OCI-LY7 (cell line): Measurements from ENCODE around the gene KCNG1. TPM values are rescaled to one million over a fixed set of nuclear protein-coding genes. Genes with fewer than 3 reads are reported as not detected.

ENCODE experiments used
- BruUV-seq: library from RNA; stranded (reverse); fragments of 400-500 nt; replicated peaks from 2 replicates; lab custom pipeline; 2021; lab: Mats Ljungman, UMichigan
- CTCF ChIA-PET: fragments of 300-600 bp; sonication (Branson Sonifier 250); formaldehyde crosslinking; loops from one replicate; lab custom pipeline; 2022; ENCODE audit warnings: antibody characterized with exemption; ENCODE audit not compliant: unreplicated experiment; lab: Charles Lee
- POLR2A ChIA-PET: fragments of 300-600 bp; sonication (Branson Sonifier 250); formaldehyde crosslinking; loops from one replicate; lab custom pipeline; 2022; ENCODE audit warnings: antibody characterized with exemption; lab: Charles Lee
- DNase-seq: peaks from one replicate; pipeline ENCODE4 v3.0.0-alpha.2; 2015; ENCODE audit warnings: low spot score
- H2AFZ ChIP-seq: fragments of 200-600 bp; sonication (generic), shearing (Covaris generic); 2 replicates; pipeline ENCODE4 v1.6.1; 2014; ENCODE audit warnings: mild to moderate bottlenecking, antibody characterized with exemption, low read length, moderate library complexity
- H3K27ac ChIP-seq: fragments of 200-600 bp; sonication (generic); 2 replicates; pipeline ENCODE4 v1.5.1; 2014; ENCODE audit warnings: mixed run types, low read depth, mild to moderate bottlenecking, moderate library complexity, low read length, inconsistent platforms; ENCODE audit not compliant: poor library complexity, severe bottlenecking
- H3K36me3 ChIP-seq: fragments of 200-600 bp; sonication (generic); 2 replicates; pipeline ENCODE4 v1.6.1; 2014; ENCODE audit warnings: mild to moderate bottlenecking, antibody characterized with exemption, low read length, moderate library complexity, mixed read lengths; ENCODE audit not compliant: insufficient read depth
- H3K4me1 ChIP-seq: fragments of 200-600 bp; sonication (generic); 2 replicates; pipeline ENCODE4 v1.5.1; 2014; ENCODE audit warnings: mild to moderate bottlenecking, low read length; ENCODE audit not compliant: insufficient read depth, poor library complexity, severe bottlenecking
- H3K4me2 ChIP-seq: fragments of 200-600 bp; sonication (generic); 2 replicates; pipeline ENCODE4 v1.6.1; 2014; ENCODE audit warnings: mild to moderate bottlenecking, low read length
- H3K4me3 ChIP-seq: fragments of 200-600 bp; sonication (generic); 2 replicates; pipeline ENCODE4 v1.5.1; 2014; ENCODE audit warnings: mild to moderate bottlenecking, low read depth, low read length; ENCODE audit not compliant: poor library complexity, severe bottlenecking
- H3K79me2 ChIP-seq: fragments of 200-600 bp; sonication (generic); 2 replicates; pipeline ENCODE4 v1.6.1; 2016; ENCODE audit warnings: low read depth, mild to moderate bottlenecking, low read length, moderate library complexity, mixed read lengths; ENCODE audit not compliant: insufficient read depth
- H3K9me2 ChIP-seq: fragments of 200-600 bp; sonication (generic); 2 replicates; pipeline ENCODE4 v1.6.1; 2016; ENCODE audit warnings: mild to moderate bottlenecking, low read length, mixed read lengths; ENCODE audit not compliant: insufficient read depth
- H3K9me3 ChIP-seq: fragments of 200-600 bp; sonication (generic); 2 replicates; pipeline ENCODE4 v1.6.1; 2014; ENCODE audit warnings: mild to moderate bottlenecking, mixed run types, low read length, mixed read lengths
- H4K20me1 ChIP-seq: fragments of 200-600 bp; sonication (generic); 2 replicates; pipeline ENCODE4 v1.6.1; 2014; ENCODE audit warnings: mild to moderate bottlenecking, antibody characterized with exemption, low read length, moderate library complexity, mixed read lengths; ENCODE audit not compliant: insufficient read depth
- CTCF ChIP-seq: fragments of 200-600 bp; sonication (generic); conservative IDR thresholded peaks from 2 replicates; pipeline ENCODE4 v1.5.1; 2014; ENCODE audit warnings: mild to moderate bottlenecking, antibody characterized with exemption, low read length, moderate library complexity, mixed read lengths
- EZH2phosphoT487 ChIP-seq: fragments of 200-600 bp; sonication (generic); IDR thresholded peaks from 2 replicates; pipeline ENCODE4 v1.6.1; 2018; ENCODE audit warnings: low read depth, borderline replicate concordance, mild to moderate bottlenecking, mixed run types, antibody characterized with exemption, low read length, moderate library complexity, mixed read lengths
- intact Hi-C: fragments of 100-400 bp; cut with micrococcal nuclease; formaldehyde crosslinking; loops from one replicate; pipeline ENCODE4 v1.10.0; 2022; ENCODE audit not compliant: unreplicated experiment
- total RNA-seq, 2 experiments: library from RNA; depleted of rRNA in 1 of 2; stranded (reverse); fragments of >200 nt in 1 of 2; shearing (Covaris generic) in 1 of 2; gene quantifications; 2 replicates each; pipeline ENCODE4 v1.2.3, GENCODE V29; 2014 to 2022

KCNG1 gene
- total RNA-seq, 2 experiments from 2014 or later: not detected

GRCh38 chr20:51021067-51022025 is 1.6 kb downstream of the KCNG1 start:
- Histone ChIP-seq H3K36me3 (no peaks in the 10 kb centered on the region), H3K9me3 (no peaks in the 10 kb centered on the region), H3K4me1 (no peaks in the 10 kb centered on the region), H3K27ac (no peak overlapping the region), H3K79me2 (no peaks in the 10 kb centered on the region), H3K4me3 (no peak overlapping the region), H4K20me1 (no peaks in the 10 kb centered on the region), H2AFZ (no peak overlapping the region), H3K9me2 (no peaks in the 10 kb centered on the region), H3K4me2 (no peak overlapping the region)
- DNase-seq: no peak
- TF ChIP-seq EZH2phosphoT487 (no peak), CTCF (no peak)
- no TSS peak for BruUV-seq
- POLR2A ChIA-PET: interaction anchor here (0.6 kb wide), 1 partner anchor 108 kb away, joined by 3 read pairs; no protein-coding TSS in a partner anchor
- CTCF ChIA-PET: interaction anchor here (0.6 kb wide), 1 partner anchor 9 kb away, joined by 8 read pairs; no protein-coding TSS in a partner anchor
- intact Hi-C loops: no loop called here

- ChIA-PET CTCF (no interaction called here), POLR2A (no interaction called here)
- H3K4me1 ChIP-seq: no peaks in the 10 kb centered on the region
- H3K4me3 ChIP-seq: no peak overlapping the region
- no peak overlapping the region for H3K4me2 ChIP-seq
- no peaks in the 10 kb centered on the region for H3K36me3 ChIP-seq
- DNase-seq: no peak
- no peak overlapping the region for H2AFZ ChIP-seq
- no TSS peak for BruUV-seq
- H3K9me3 ChIP-seq: no peaks in the 10 kb centered on the region
- H3K27ac ChIP-seq: no peak overlapping the region
- no peaks in the 10 kb centered on the region for H3K79me2 ChIP-seq
- no peaks in the 10 kb centered on the region for H3K9me2 ChIP-seq
- no peaks in the 10 kb centered on the region for H4K20me1 ChIP-seq
- no peak for TF ChIP-seq CTCF
- TF ChIP-seq EZH2phosphoT487: no peak
- intact Hi-C loops: no loop called here
These were observed 2.2 kb downstream of the KCNG1 start for GRCh38 chr20:51020657-51021056.
